GM21447 (cell line): ENCODE measurements around the gene CNOT1.

Experiments used
- ATAC-seq: cut with Tn5 transposase; IDR thresholded peaks from one replicate; pipeline ENCODE4 v1.9.1; 2021; ENCODE audit not compliant: unreplicated experiment

Gene CNOT1

GRCh38 chr16:58488531-58488930, 141.1 kb downstream of the CNOT1 start:
- ATAC-seq = no peak

DNA sequence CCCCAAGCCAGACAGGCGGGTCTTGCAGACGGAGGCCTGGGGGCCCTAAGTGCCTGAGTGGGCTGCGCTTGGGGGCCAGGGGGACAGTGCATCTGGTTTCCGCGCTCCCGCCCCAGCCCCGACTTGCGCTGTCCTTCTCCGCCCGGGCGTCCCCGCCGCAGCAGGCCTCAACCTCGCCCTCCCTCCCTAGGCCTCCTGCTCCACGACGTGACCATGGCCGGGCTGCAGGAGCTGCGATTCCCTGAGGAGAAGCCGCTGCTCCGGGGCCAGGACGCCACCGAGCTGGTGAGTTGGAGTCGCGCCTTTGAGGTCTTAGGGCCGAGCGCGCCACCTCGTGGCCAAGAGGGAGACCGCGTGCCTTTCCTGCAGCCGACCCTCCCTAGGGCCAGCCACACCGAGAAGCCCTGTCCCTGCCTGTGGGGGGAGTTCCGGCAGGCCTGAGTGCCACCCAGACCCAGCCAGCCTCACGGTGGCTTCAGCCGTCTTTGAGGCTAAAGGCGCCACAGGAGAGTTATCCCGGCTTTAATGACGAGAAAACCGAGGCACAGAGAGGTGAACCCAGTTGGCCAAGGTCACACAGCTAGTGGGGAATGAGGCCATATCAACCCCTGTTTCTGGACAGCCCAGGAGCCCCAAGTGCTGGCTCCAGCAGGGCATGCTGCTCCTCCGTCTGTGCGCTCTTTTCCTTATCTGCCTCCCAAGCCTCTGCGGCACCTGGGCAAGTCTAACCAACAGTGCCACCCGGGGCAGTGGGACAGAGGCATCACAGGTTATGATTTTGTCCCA, 141.9 kb downstream of the CNOT1 start:
- no peak for ATAC-seq

DNA sequence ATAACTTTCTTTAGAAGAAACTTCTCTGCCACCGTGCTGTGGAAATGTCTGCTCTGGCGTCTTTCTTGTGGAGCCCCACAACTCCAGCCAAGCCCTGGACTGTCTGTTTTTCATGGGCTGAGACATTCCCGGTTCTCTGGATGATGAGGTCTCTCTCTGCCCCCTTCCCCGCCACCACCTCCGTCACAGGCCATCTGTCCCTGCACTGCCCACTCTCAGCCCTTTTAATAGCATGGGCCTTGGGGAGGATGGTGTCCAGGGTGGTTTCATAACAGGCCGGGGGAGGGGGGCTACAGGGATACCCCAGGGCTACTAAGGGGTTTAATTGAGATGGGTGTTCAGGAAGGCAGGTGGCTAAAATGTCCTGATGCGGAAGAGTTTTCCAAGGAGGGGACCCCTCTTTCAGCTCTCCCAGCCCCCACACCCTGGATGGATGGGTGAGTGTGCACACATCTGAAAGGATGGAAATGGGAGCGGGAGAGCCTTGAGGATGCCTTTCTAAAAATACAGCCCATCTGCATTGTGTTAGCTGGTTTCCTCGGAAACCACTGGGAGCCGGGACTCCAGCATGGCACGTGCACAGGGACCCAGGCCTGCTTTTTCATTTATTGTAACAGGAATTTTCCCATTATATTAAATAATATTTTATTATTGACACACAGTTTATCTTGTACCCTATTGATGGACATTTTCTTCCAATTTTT, 144.3 kb downstream of the CNOT1 start:
- ATAC-seq = no peak

DNA sequence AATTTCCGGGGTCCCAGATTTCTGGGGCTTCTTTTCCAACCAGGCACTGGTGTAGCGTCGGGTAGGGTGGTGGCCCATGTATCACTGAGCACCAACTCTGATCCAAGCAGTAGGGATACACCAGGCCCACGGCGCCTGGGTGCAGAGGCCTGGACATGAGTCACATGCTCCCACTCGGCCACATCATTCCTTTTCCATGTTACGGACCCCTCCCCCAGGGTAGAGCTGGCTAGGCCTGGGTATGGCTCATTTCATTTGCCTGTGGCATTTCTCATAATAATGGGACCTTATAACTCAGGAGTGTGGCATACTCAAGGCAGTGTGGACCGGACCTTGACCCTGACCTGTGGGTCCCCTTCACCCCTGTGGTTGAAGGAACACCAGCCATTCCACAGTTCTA, 147.7 kb downstream of the CNOT1 start:
- no peak for ATAC-seq

GRCh38 chr16:58481226-58481869, 148.3 kb downstream of the CNOT1 start:
- no peak for ATAC-seq

GRCh38 chr16:58478427-58478826, 151.2 kb downstream of the CNOT1 start:
- ATAC-seq = no peak

GRCh38 chr16:58476791-58477190, 152.8 kb downstream of the CNOT1 start:
- no peak for ATAC-seq

GRCh38 chr16:58475091-58475619, 154.5 kb downstream of the CNOT1 start:
- no peak for ATAC-seq

DNA sequence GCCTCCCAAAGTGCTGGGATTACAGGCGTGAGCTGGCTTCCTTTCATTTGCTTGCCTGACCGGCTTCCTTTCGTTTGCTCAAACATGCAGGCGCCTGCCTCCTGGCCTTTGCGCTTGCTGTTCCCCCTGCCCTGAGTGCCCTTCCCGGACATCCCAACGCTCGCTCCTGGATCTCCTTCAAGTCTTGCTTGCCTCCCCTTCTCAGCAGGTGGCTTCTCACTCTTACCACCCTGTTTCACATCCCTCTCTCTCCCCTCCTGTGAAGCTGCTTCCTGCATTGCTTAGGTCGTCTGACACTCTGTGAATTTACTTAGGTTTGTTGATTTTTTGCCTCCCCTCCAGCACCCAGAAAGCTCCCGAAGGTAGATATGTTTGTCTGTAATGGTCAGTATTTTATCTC, 155.3 kb downstream of the CNOT1 start:
- ATAC-seq = no peak

DNA sequence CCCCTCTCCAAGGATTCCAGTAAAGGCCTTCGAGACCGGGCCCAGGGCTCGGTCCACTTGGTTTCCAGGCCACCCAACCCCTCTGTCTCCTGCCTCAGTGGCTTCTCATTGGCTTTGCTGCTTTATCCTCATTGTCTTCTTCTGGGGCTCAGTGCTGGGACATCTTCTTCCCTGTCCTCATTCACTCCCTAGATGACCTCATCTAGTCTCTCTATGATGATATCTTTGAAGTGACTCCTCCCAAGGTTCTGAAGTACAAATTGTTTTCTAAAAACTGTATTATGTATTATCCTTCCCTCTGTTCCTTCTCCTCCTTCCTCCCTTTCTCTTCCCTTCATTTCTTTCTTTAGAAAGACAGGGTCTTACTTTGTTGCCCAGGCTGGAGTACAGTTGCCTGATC, 156.8 kb downstream of the CNOT1 start:
- ATAC-seq = no peak

DNA sequence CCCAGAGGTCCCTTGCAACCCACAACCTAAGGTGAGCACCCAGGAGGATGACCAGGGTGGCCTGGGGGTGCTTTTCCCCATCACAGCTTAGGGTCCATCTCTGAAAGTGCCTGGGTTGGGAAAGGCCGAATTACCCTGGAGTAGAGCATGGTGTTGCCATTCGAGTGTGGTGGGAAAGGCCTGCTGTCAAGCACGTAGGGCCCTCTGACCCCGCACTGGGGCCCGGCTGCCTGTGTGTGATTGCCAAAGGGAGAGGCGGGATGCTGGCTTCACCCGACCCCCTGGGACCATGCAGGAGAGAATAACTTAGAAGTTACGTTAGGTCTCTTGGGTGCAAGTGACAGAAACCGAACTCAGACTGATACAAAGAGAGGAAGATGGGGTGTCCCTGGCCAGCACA, 157.4 kb downstream of the CNOT1 start:
- ATAC-seq = no peak

DNA sequence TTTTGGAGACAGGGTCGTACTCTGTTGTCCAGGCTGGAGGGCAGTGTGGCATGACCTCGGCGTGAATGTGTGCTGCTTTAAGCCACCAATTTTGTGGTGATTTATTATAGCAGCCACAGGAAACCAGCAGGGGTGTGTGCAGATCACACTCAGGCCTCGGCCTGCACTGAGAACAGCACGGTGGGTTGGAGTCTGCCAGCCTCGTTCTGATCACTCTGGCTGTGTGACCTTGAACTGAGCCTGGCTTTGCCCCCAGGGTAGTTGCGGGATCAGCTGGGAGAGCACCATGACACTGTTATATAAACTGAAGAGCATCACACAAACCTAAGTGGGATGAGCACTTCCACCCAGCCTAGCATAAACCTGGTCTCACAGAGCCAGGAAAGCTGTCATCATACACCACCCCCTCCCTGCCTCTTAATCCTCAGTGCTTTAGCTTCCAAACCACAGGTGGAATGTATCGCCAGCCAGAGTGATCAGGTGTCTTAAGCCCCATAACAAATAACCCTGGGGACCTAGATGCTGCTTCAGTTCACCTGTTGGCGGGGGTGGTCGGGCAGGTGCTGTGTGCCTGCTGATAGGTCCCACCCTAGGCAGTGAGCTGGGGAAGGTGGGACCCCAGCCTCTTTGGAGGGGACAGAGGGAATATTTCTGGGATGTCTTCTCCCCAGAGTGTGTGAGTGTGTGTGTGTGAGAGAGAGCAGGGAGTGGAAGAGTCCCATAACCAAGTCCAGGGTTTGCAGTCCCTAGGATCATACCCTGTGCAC, 158.2 kb downstream of the CNOT1 start:
- no peak for ATAC-seq
